ENCODE data around the gene SLC35B2.

GRCh38 chr6:44220913-44221290, 36.4 kb downstream of the SLC35B2 start:
- TF ChIP-seq EZH2phosphoT487 (IDR thresholded peaks at IDR 0.05; ENCODE audit: insufficient read depth, low read depth) (no peak), EZH2 (IDR thresholded peaks at IDR 0.05; ENCODE audit: insufficient read depth, poor library complexity, severe bottlenecking) (no peak)
